ENCODE measurements around the gene CD33.

DNA sequence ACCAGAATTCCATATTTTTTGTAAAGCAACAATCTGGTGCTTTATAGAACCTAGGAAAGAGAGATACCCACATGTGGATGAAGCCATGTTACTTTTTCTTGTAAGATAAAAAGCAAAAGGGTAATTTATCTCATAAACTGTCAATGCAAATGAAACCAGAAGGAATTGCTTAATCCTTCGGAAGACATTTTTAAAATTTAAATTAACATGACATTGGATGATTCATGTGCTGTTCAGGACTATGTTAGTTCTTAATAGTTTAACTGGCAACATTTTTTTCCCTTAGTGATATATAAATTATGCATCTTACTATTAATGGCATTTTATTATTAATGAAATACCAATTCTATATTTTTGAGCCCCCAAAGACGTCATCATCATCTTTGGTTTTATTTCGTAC is 60.8 kb downstream of the CD33 start:
- TF ChIP-seq CTCF (conservative IDR thresholded peaks at IDR 0.05; ENCODE audit: low read length) (no peak), EZH2phosphoT487 (IDR thresholded peaks at IDR 0.05; ENCODE audit: borderline replicate concordance) (no peak)
